B cell (primary cell): ENCODE results near the gene SLC24A4. TPM values are rescaled to one million over a fixed set of nuclear protein-coding genes. Genes with fewer than 3 reads are reported as not detected.

Source experiments
- ATAC-seq: fragments of 200-7000 bp; cut with Tn5 transposase; one replicate; pipeline ENCODE4 v1.10.0; 2021; ENCODE audit warnings: low read depth, mild to moderate bottlenecking, moderate number of reproducible peaks, moderate library complexity
- CTCF ChIA-PET: fragments of 350-600 bp; sonication (Branson Sonifier 250); formaldehyde crosslinking; loops from one replicate; lab custom pipeline; 2021; ENCODE audit warnings: antibody characterized with exemption, inconsistent platforms; lab: Charles Lee
- POLR2A ChIA-PET: fragments of 350-600 bp; sonication (Branson Sonifier 250); formaldehyde crosslinking; loops from one replicate; lab custom pipeline; 2021; ENCODE audit warnings: antibody characterized with exemption; lab: Charles Lee
- DNase-seq: peaks from one replicate; pipeline ENCODE4 v3.0.0; 2013
- H2AFZ ChIP-seq: 2 replicates; pipeline ENCODE4 v1.6.1; 2012; ENCODE audit warnings: mild to moderate bottlenecking, low read depth, low read length; ENCODE audit not compliant: insufficient read depth, poor library complexity, severe bottlenecking
- H3K27ac ChIP-seq, 2 donors: 1 replicate in 1 of 2; 2 replicates in 1 of 2; pipeline ENCODE4 v1.5.1; 2012 to 2013; ENCODE audit warnings: low read length in 2 of 2, mild to moderate bottlenecking in 2 of 2, moderate library complexity in 1 of 2
- H3K27me3 ChIP-seq, 4 experiments: fragments of 200-600 bp in 1 of 4; sonication (generic) in 1 of 4; replicated peaks in 1 of 4; 1 replicate in 2 of 4; 2 replicates in 2 of 4; pipeline versions ENCODE4 v1.6.1 to v1.7.0; 2013 to 2016; ENCODE audit warnings: low read length in 3 of 4, mild to moderate bottlenecking in 2 of 4, mixed read lengths in 1 of 4, moderate library complexity in 1 of 4; ENCODE audit not compliant: insufficient read depth in 4 of 4, control insufficient read depth in 3 of 4; ENCODE audit errors: control extremely low read depth in 1 of 4
- H3K36me3 ChIP-seq, 2 experiments: replicated peaks in 1 of 2; 1 replicate in 1 of 2; 2 replicates in 1 of 2; pipeline versions ENCODE4 v1.6.1 to v1.7.1; 2013; ENCODE audit warnings: low read length in 1 of 2; ENCODE audit not compliant: insufficient read depth in 2 of 2, control insufficient read depth in 1 of 2; ENCODE audit errors: control extremely low read depth in 1 of 2, extremely low read depth in 1 of 2
- H3K4me1 ChIP-seq, 2 donors: fragments of 200-600 bp in 1 of 2; sonication (generic) in 1 of 2; 1 replicate in 1 of 2; 2 replicates in 1 of 2; pipeline versions ENCODE4 v1.5.1 to v1.6.1; 2013 to 2017; ENCODE audit warnings: low read length in 2 of 2; ENCODE audit not compliant: control insufficient read depth in 2 of 2, insufficient read depth in 2 of 2
- H3K4me2 ChIP-seq: replicated peaks from 2 replicates; pipeline ENCODE3; 2012; ENCODE audit warnings: mild to moderate bottlenecking, low read depth, low read length; ENCODE audit not compliant: poor library complexity, severe bottlenecking
- H3K4me3 ChIP-seq, 5 experiments: fragments of 200-600 bp in 1 of 5; sonication (generic) in 1 of 5; 1 replicate in 3 of 5; 2 replicates in 2 of 5; pipeline versions ENCODE4 v1.5.1 to v1.7.0; 2011 to 2016; ENCODE audit warnings: low read length in 4 of 5, mild to moderate bottlenecking in 4 of 5, low read depth in 2 of 5, control low read depth in 1 of 5, moderate library complexity in 1 of 5; ENCODE audit not compliant: insufficient read depth in 1 of 5; ENCODE audit errors: control extremely low read depth in 1 of 5, extremely low read depth in 1 of 5
- H3K79me2 ChIP-seq: fragments of 200-600 bp; sonication (generic); one replicate; pipeline ENCODE4 v1.6.0; 2016; ENCODE audit warnings: low read length; ENCODE audit not compliant: control insufficient read depth, insufficient read depth
- H3K9ac ChIP-seq: fragments of 200-600 bp; sonication (generic); 2 replicates; pipeline ENCODE4 v1.6.1; 2017; ENCODE audit warnings: mild to moderate bottlenecking, low read length, moderate library complexity
- H3K9me3 ChIP-seq, 3 donors: one replicate each; pipeline versions ENCODE4 v1.6.1 to v1.7.1; 2013; ENCODE audit warnings: low read length in 2 of 3; ENCODE audit not compliant: control insufficient read depth in 2 of 3, insufficient read depth in 1 of 3; ENCODE audit errors: control extremely low read depth in 1 of 3
- H4K20me1 ChIP-seq: 2 replicates; pipeline ENCODE4 v1.6.0; 2012; ENCODE audit warnings: mild to moderate bottlenecking, low read length; ENCODE audit not compliant: insufficient read depth, control insufficient read depth, poor library complexity, severe bottlenecking
- H3K27ac Mint-ChIP-seq: one replicate; pipeline ENCODE4 v1.8.0; 2021; ENCODE audit warnings: mixed read lengths
- H3K27me3 Mint-ChIP-seq: one replicate; pipeline ENCODE4 v1.8.0; 2021; ENCODE audit warnings: mixed read lengths
- H3K4me1 Mint-ChIP-seq: one replicate; pipeline ENCODE4 v1.8.0; 2021; ENCODE audit warnings: mixed read lengths
- H3K4me3 Mint-ChIP-seq: one replicate; pipeline ENCODE4 v1.8.0; 2021; ENCODE audit warnings: mixed read lengths
- H3K9me3 Mint-ChIP-seq: one replicate; pipeline ENCODE4 v1.8.0; 2022; ENCODE audit warnings: mixed read lengths; ENCODE audit not compliant: insufficient read depth
- CTCF ChIP-seq: fragments of 200-600 bp; IDR thresholded peaks from one replicate; pipeline ENCODE4 v1.8.0; 2022; ENCODE audit warnings: antibody characterized with exemption, mild to moderate bottlenecking
- EZH2 ChIP-seq: IDR thresholded peaks from 2 replicates; pipeline ENCODE4 v1.6.1; 2012; ENCODE audit warnings: borderline replicate concordance, low read depth, mild to moderate bottlenecking, moderate library complexity, low read length; ENCODE audit not compliant: insufficient read depth, poor library complexity, severe bottlenecking
- whole genome bisulfite sequencing: methylation state at CpG from one replicate; pipeline ENCODE4 v1.1.5; 2013; ENCODE audit warnings: missing lambda C conversion rate; ENCODE audit not compliant: insufficient coverage; 5-methylcytosine and 5-hydroxymethylcytosine counted together
- intact Hi-C: fragments of 100-400 bp; cut with micrococcal nuclease; formaldehyde crosslinking; loops from one replicate; pipeline ENCODE4 v1.10.0; 2022
- polyA plus RNA-seq: library from polyadenylated mRNA; depleted of rRNA; stranded (reverse); fragments of >200 nt; gene quantifications from 2 replicates; pipeline ENCODE4 v1.2.3, GENCODE V29; 2012
- total RNA-seq, 2 donors: library from RNA; stranded (reverse); fragments of 120-200 nt in 1 of 2; gene quantifications; 1 replicate in 1 of 2; 2 replicates in 1 of 2; pipeline versions ENCODE4 v1.2.3 to v1.2.4, GENCODE V29; 2013 to 2022

SLC24A4 gene
- total and polyA plus RNA-seq, 2 donors (not counting 1 experiment from before 2014, with no cell fraction given) = 0.19 TPM; not detected in 1

GRCh38 chr14:92528486-92529100 is 205.6 kb downstream of the SLC24A4 start:
- intact Hi-C loops = no loop called here
- ChIA-PET POLR2A (no interaction called here), CTCF (no interaction called here)
- DNase-seq = no peak
- Histone ChIP-seq H3K9me3 (no peaks in the 10 kb centered on the region), H4K20me1 (peaks cover 39% of the 10 kb centered on the region), H3K4me1 (peaks cover 17 to 32% of the 10 kb centered on the region in 2 donors), H3K36me3 (no peaks in the 10 kb centered on the region), H2AFZ (no peak overlapping the region), H3K4me3 (no peak overlapping the region), H3K4me2 (no peak overlapping the region), H3K27ac (no peak overlapping the region), H3K27me3 (no peaks in the 10 kb centered on the region), H3K79me2 (peaks cover 55% of the 10 kb centered on the region), H3K9ac (no peak overlapping the region)
- ATAC-seq = no peak
- Mint-ChIP-seq H3K27me3 (no peaks in the 10 kb centered on the region), H3K27ac (no peak overlapping the region), H3K4me3 (no peak overlapping the region), H3K4me1 (peaks cover 40% of the 10 kb centered on the region), H3K9me3 (no peaks in the 10 kb centered on the region)
- no peak for TF ChIP-seq CTCF
- no peak for TF ChIP-seq EZH2
- WGBS = 99% methylated on average over 12 of the region's 14 CpGs

- H3K27me3 ChIP-seq = no peaks in the 10 kb centered on the region
- Mint-ChIP-seq H3K4me1 (peaks cover 41% of the 10 kb centered on the region), H3K4me3 (no peak overlapping the region), H3K9me3 (no peaks in the 10 kb centered on the region), H3K27me3 (no peaks in the 10 kb centered on the region), H3K27ac (no peak overlapping the region)
- TF ChIP-seq EZH2 (no peak), CTCF (no peak)
- ATAC-seq = no peak
- H3K27ac ChIP-seq = no peak overlapping the region
- H3K4me2 ChIP-seq = no peak overlapping the region
- H3K4me3 ChIP-seq = no peak overlapping the region
- no peaks in the 10 kb centered on the region for H3K9me3 ChIP-seq
- DNase-seq = no peak
- no peaks in the 10 kb centered on the region for H3K36me3 ChIP-seq
- POLR2A ChIA-PET = no interaction called here
- no peak overlapping the region for H3K9ac ChIP-seq
- CTCF ChIA-PET = no interaction called here
- no peak overlapping the region for H2AFZ ChIP-seq
- 7% methylated on average over 2 of the region's 4 CpGs for WGBS
- intact Hi-C loops = no loop called here
- H3K79me2 ChIP-seq = peaks cover 42% of the 10 kb centered on the region
- peaks cover 15 to 30% of the 10 kb centered on the region in 2 donors for H3K4me1 ChIP-seq
- peaks cover 26% of the 10 kb centered on the region for H4K20me1 ChIP-seq
These were observed 206.9 kb downstream of the SLC24A4 start for GRCh38 chr14:92529903-92530302.
